Esophagus (tissue), 2 donors: ENCODE measurements around the gene SHISAL2A. TPM values are rescaled to one million over a fixed set of nuclear protein-coding genes. Genes with fewer than 3 reads are reported as not detected.

ENCODE experiments used
- polyA plus RNA-seq, 2 donors: library from polyadenylated mRNA; stranded (reverse); fragments of 200-250 nt; gene quantifications; one replicate each; pipeline ENCODE4 v1.2.3, GENCODE V29; 2013
- donor health status: healthy with polysubstance abuse.
- donor health status: Bipolar disorder and iron deficiency.

SHISAL2A gene
- polyA plus RNA-seq, 2 donors: 0.16 to 0.20 TPM

Other genes starting within 250 kb of the SHISAL2A start
- 1 to 10 TPM in 1 of 2 donors, under 1 TPM in 1; 0.96 to 3.6 TPM for gene ORC1, start 228.7 kb upstream of the SHISAL2A start, polyA plus RNA-seq
- gene PRPF38A, start 228.6 kb upstream of the SHISAL2A start, polyA plus RNA-seq: 10 to 100 TPM; 10.4 to 21.5 TPM
- 10 to 100 TPM; 14.5 to 15.4 TPM for gene TUT4, start 80.1 kb upstream of the SHISAL2A start, polyA plus RNA-seq
- 1 to 10 TPM; 2.4 to 3.8 TPM for gene GPX7, start 30.8 kb upstream of the SHISAL2A start, polyA plus RNA-seq
- 1 to 10 TPM; 4.0 to 8.3 TPM for gene COA7, start 65.2 kb downstream of the SHISAL2A start, polyA plus RNA-seq
- gene ZYG11B, start 93.3 kb downstream of the SHISAL2A start, polyA plus RNA-seq: 1 to 10 TPM; 3.4 TPM
- gene ZYG11A, start 209.6 kb downstream of the SHISAL2A start, polyA plus RNA-seq: under 1 TPM; 0.51 to 0.79 TPM